Aorta (tissue), 5 donors: ENCODE measurements around the gene C2orf81. TPM values are rescaled to one million over a fixed set of nuclear protein-coding genes. Genes with fewer than 3 reads are reported as not detected.

Experiments used
- ATAC-seq: fragments of 200-7000 bp; cut with Tn5 transposase; one replicate; pipeline ENCODE4 v1.9.1; 2022; ENCODE audit warnings: moderate library complexity; ENCODE audit not compliant: low FRiP score
- DNase-seq, 2 donors: peaks; one replicate each; pipeline ENCODE4 v3.0.0-alpha.2; 2020
- H3K27ac ChIP-seq, 2 donors: one replicate each; pipeline ENCODE4 v1.5.1; 2013; ENCODE audit warnings: low read length in 2 of 2, mild to moderate bottlenecking in 2 of 2, moderate library complexity in 2 of 2, control low read depth in 1 of 2, inconsistent platforms in 1 of 2, low read depth in 1 of 2
- H3K27me3 ChIP-seq, 2 donors: one replicate each; pipeline ENCODE4 v1.6.1; 2013; ENCODE audit warnings: control low read depth in 1 of 2, low read length in 1 of 2, mild to moderate bottlenecking in 1 of 2, moderate library complexity in 1 of 2; ENCODE audit not compliant: insufficient read depth in 2 of 2, control insufficient read depth in 1 of 2
- H3K36me3 ChIP-seq, 2 donors: one replicate each; pipeline ENCODE4 v1.6.1; 2013; ENCODE audit warnings: control low read depth in 1 of 2, low read length in 1 of 2, mild to moderate bottlenecking in 1 of 2; ENCODE audit not compliant: insufficient read depth in 2 of 2, control insufficient read depth in 1 of 2
- H3K4me1 ChIP-seq, 2 donors: one replicate each; pipeline ENCODE4 v1.6.1; 2013; ENCODE audit warnings: low read length in 2 of 2, control low read depth in 1 of 2, mild to moderate bottlenecking in 1 of 2, moderate library complexity in 1 of 2; ENCODE audit not compliant: insufficient read depth in 2 of 2, control insufficient read depth in 1 of 2
- H3K4me3 ChIP-seq, 2 donors: one replicate each; pipeline ENCODE4 v1.5.1; 2013; ENCODE audit warnings: low read length in 2 of 2, control low read depth in 1 of 2, mild to moderate bottlenecking in 1 of 2
- H3K9me3 ChIP-seq: one replicate; pipeline ENCODE4 v1.6.1; 2013; ENCODE audit warnings: mild to moderate bottlenecking, low read length; ENCODE audit not compliant: control insufficient read depth
- WGBS, 2 donors: extraction: QIAGEN DNeasy Blood & Tissue Kit; methylation state at CpG; one replicate each; pipeline ENCODE4 v1.1.7; 2013; 5-methylcytosine and 5-hydroxymethylcytosine counted together
- intact Hi-C, 2 donors: fragments of 100-400 bp; cut with DNase I; formaldehyde crosslinking; loops; one replicate each; pipeline versions ENCODE4 v1.14.2 to v1.15.0; 2022
- polyA plus RNA-seq, 2 donors: library from polyadenylated mRNA; stranded (reverse); fragments of 200-250 nt; gene quantifications; one replicate each; pipeline ENCODE4 v1.2.3, GENCODE V29; 2013
- total RNA-seq, 2 donors: library from RNA; stranded (reverse); fragmentation: NEBNext Ultra II Directional; extraction: Animal tissue kit (Norgen Biotek cat#: 25700); gene quantifications; one replicate each; pipeline ENCODE4 v1.2.1, GENCODE V29; 2021
- donor health status: healthy with polysubstance abuse.
- donor health status: Bipolar disorder and iron deficiency.
- donor health status: DM: no; HTN: no; CAD: no.
- donor health status: DM: no; HTN: no; CAD: no.
- donor health status: DM: yes; HTN: yes; CAD: no.

The C2orf81 gene
- total and polyA plus RNA-seq, 4 donors = 1.3 to 4.5 (median 2.2) TPM

- Histone ChIP-seq H3K27ac (peak overlapping the region in 1 of 2 donors; percentile 22), H3K4me3 (peak overlapping the region; percentile 29 to 31), H3K9me3 (no peaks in the 10 kb centered on the region), H3K36me3 (no peaks in the 10 kb centered on the region), H3K27me3 (no peaks in the 10 kb centered on the region), H3K4me1 (peaks cover 2 to 3% of the 10 kb centered on the region in 2 donors)
- intact Hi-C loops = no loop called here
- WGBS, 2 donors = 0 to 2% methylated on average over 10 of the region's 10 CpGs
- DNase-seq (peak; percentile 41 to 42), ATAC-seq (no peak)
Measured at GRCh38 chr2:74458938-74459363, 37.5 kb upstream of the C2orf81 start.

- H3K27me3 ChIP-seq = no peaks in the 10 kb centered on the region
- H3K9me3 ChIP-seq = no peaks in the 10 kb centered on the region
- H3K27ac ChIP-seq = peak within 1 kb of the TSS; percentile 68 to 85
- WGBS, 2 donors = 0 to 1% methylated on average over 35 to 38 of the region's 38 CpGs
- no peaks in the 10 kb centered on the region for H3K36me3 ChIP-seq
- DNase-seq (peak; percentile 99 to 100), ATAC-seq (peak; percentile 96)
- peak within 1 kb of the TSS; percentile 53 to 64 for H3K4me3 ChIP-seq
- intact Hi-C loops = no loop called here
- H3K4me1 ChIP-seq = peaks cover 2 to 3% of the 10 kb centered on the region in 2 donors
Measured at GRCh38 chr2:74458132-74458937, 36.9 kb upstream of the C2orf81 start, which contains the start of gene WBP1. TSS of gene WBP1 (plus strand) at chr2:74458438. CDS start at chr2:74458603, 165 bp downstream.

GRCh38 chr2:74457549-74458131 is 36.2 kb upstream of the C2orf81 start:
- no peaks in the 10 kb centered on the region for H3K9me3 ChIP-seq
- H3K4me3 ChIP-seq = peak overlapping the region; percentile 53 to 64
- WGBS, 2 donors = 1% methylated on average over 31 to 46 of the region's 46 CpGs
- peak overlapping the region; percentile 68 to 85 for H3K27ac ChIP-seq
- no peaks in the 10 kb centered on the region for H3K36me3 ChIP-seq
- peak; percentile 45 for ATAC-seq
- peak; percentile 76 to 86 for DNase-seq
- intact Hi-C loops = no loop called here
- H3K27me3 ChIP-seq = no peaks in the 10 kb centered on the region
- peaks cover 2 to 3% of the 10 kb centered on the region in 2 donors for H3K4me1 ChIP-seq

GRCh38 chr2:74457129-74457548 is 35.7 kb upstream of the C2orf81 start:
- Histone ChIP-seq H3K27me3 (no peaks in the 10 kb centered on the region), H3K27ac (peak overlapping the region; percentile 54 to 68), H3K4me1 (peaks cover 2 to 3% of the 10 kb centered on the region in 2 donors), H3K9me3 (no peaks in the 10 kb centered on the region), H3K36me3 (no peaks in the 10 kb centered on the region), H3K4me3 (peak overlapping the region; percentile 53 to 64)
- intact Hi-C loops = no loop called here
- WGBS, 2 donors = 1% methylated on average over 22 to 27 of the region's 27 CpGs
- ATAC-seq = no peak
- no peak for DNase-seq

GRCh38 chr2:74454654-74455511 is 33.5 kb upstream of the C2orf81 start, which contains the start of gene INO80B:
TSS of gene INO80B (plus strand) at chr2:74455087. CDS start at chr2:74455117, 30 bp downstream.
- no peaks in the 10 kb centered on the region for H3K27me3 ChIP-seq
- no peaks in the 10 kb centered on the region for H3K9me3 ChIP-seq
- peak within 1 kb of the TSS; percentile 45 to 58 for H3K4me3 ChIP-seq
- DNase-seq = peak; percentile 96 to 97
- no peaks in the 10 kb centered on the region for H3K36me3 ChIP-seq
- intact Hi-C loops = loop anchor here (2.0 kb wide), 1 partner anchor 28 kb away; the partner anchor contains the start of genes CCDC142 (in 2 of the 2) and TTC31 (in 2 of the 2)
- WGBS, 2 donors = 1% methylated on average over 40 of the region's 40 CpGs
- ATAC-seq = peak; percentile 91
- H3K4me1 ChIP-seq = peaks cover 2 to 3% of the 10 kb centered on the region in 2 donors
- H3K27ac ChIP-seq = no peak within 1 kb of the TSS

GRCh38 chr2:74450570-74451190 is 29.3 kb upstream of the C2orf81 start:
- no peak for DNase-seq
- Histone ChIP-seq H3K4me3 (no peak overlapping the region), H3K27ac (no peak overlapping the region), H3K4me1 (peaks cover 0 to 2% of the 10 kb centered on the region in 2 donors), H3K36me3 (no peaks in the 10 kb centered on the region), H3K27me3 (no peaks in the 10 kb centered on the region), H3K9me3 (no peaks in the 10 kb centered on the region)
- no peak for ATAC-seq
- 59 to 67% methylated on average over 3 of the region's 3 CpGs for WGBS, 2 donors
- intact Hi-C loops = no loop called here

GRCh38 chr2:74448771-74449170 is 27.4 kb upstream of the C2orf81 start:
- Histone ChIP-seq H3K27ac (no peak overlapping the region), H3K27me3 (no peaks in the 10 kb centered on the region), H3K4me1 (no peaks in the 10 kb centered on the region), H3K36me3 (no peaks in the 10 kb centered on the region), H3K4me3 (no peak overlapping the region), H3K9me3 (no peaks in the 10 kb centered on the region)
- no peak for ATAC-seq
- WGBS, 2 donors = 82 to 84% methylated on average over 2 of the region's 2 CpGs
- intact Hi-C loops = no loop called here
- DNase-seq = no peak
